ENCODE data around the gene PRMT7.

Gene PRMT7

GRCh38 chr16:68350813-68351350, 40.1 kb downstream of the PRMT7 start:
- no peak for TF ChIP-seq CTCF (IDR thresholded peaks at IDR 0.05)
- Histone ChIP-seq H3K27ac (no peak overlapping the region), H3K9me3 (no peaks in the 10 kb centered on the region), H3K36me3 (peaks cover 78% of the 10 kb centered on the region), H3K4me3 (ENCODE audit: low read depth in 1 of 2, low read length in 1 of 2) (no peak overlapping the region), H3K4me1 (ENCODE audit: control insufficient read depth in 1 of 2, insufficient read depth in 1 of 2, low read depth in 1 of 2, low read length in 1 of 2) (peaks cover 4 to 7% of the 10 kb centered on the region in 2 experiments), H3K27me3 (peaks cover 3% of the 10 kb centered on the region)

- Histone ChIP-seq H3K27me3 (peaks cover 9% of the 10 kb centered on the region), H3K27ac (no peak overlapping the region), H3K36me3 (peaks cover 72% of the 10 kb centered on the region), H3K4me3 (ENCODE audit: low read depth in 1 of 2, low read length in 1 of 2) (no peak overlapping the region), H3K9me3 (no peaks in the 10 kb centered on the region), H3K4me1 (ENCODE audit: control insufficient read depth in 1 of 2, insufficient read depth in 1 of 2, low read depth in 1 of 2, low read length in 1 of 2) (peaks cover 10 to 13% of the 10 kb centered on the region in 2 experiments)
- no peak for TF ChIP-seq CTCF (IDR thresholded peaks at IDR 0.05)
These were observed 40.6 kb downstream of the PRMT7 start for GRCh38 chr16:68351463-68351862.

GRCh38 chr16:68351991-68352431, 41.2 kb downstream of the PRMT7 start:
- Histone ChIP-seq H3K36me3 (peaks cover 69% of the 10 kb centered on the region), H3K4me3 (ENCODE audit: low read depth in 1 of 2, low read length in 1 of 2) (no peak overlapping the region), H3K27ac (no peak overlapping the region), H3K27me3 (peaks cover 10% of the 10 kb centered on the region), H3K4me1 (ENCODE audit: control insufficient read depth in 1 of 2, insufficient read depth in 1 of 2, low read depth in 1 of 2, low read length in 1 of 2) (peaks cover 15 to 18% of the 10 kb centered on the region in 2 experiments), H3K9me3 (no peaks in the 10 kb centered on the region)
- TF ChIP-seq CTCF (IDR thresholded peaks at IDR 0.05), result no peak

GRCh38 chr16:68353366-68353765, 42.5 kb downstream of the PRMT7 start:
- H3K4me1 ChIP-seq (ENCODE audit: control insufficient read depth in 1 of 2, insufficient read depth in 1 of 2, low read depth in 1 of 2, low read length in 1 of 2), result peaks cover 15 to 20% of the 10 kb centered on the region in 2 experiments
- TF ChIP-seq CTCF (IDR thresholded peaks at IDR 0.05), result no peak
- H3K27ac ChIP-seq, result no peak overlapping the region
- H3K4me3 ChIP-seq (ENCODE audit: low read depth in 1 of 2, low read length in 1 of 2), result no peak overlapping the region
- H3K36me3 ChIP-seq, result peaks cover 67% of the 10 kb centered on the region
- peaks cover 10% of the 10 kb centered on the region for H3K27me3 ChIP-seq
- no peaks in the 10 kb centered on the region for H3K9me3 ChIP-seq

GRCh38 chr16:68354816-68355215, 44.0 kb downstream of the PRMT7 start:
- peaks cover 15 to 20% of the 10 kb centered on the region in 2 experiments for H3K4me1 ChIP-seq (ENCODE audit: control insufficient read depth in 1 of 2, insufficient read depth in 1 of 2, low read depth in 1 of 2, low read length in 1 of 2)
- no peak overlapping the region for H3K4me3 ChIP-seq (ENCODE audit: low read depth in 1 of 2, low read length in 1 of 2)
- H3K27ac ChIP-seq, result no peak overlapping the region
- TF ChIP-seq CTCF (IDR thresholded peaks at IDR 0.05), result no peak
- H3K36me3 ChIP-seq, result peaks cover 61% of the 10 kb centered on the region
- peaks cover 10% of the 10 kb centered on the region for H3K27me3 ChIP-seq
- H3K9me3 ChIP-seq, result no peaks in the 10 kb centered on the region
